WI38 (cell line): ENCODE data around the gene C10orf120.

ENCODE experiments used
- H3K4me3 ChIP-seq: 2 replicates; pipeline ENCODE4 v1.5.1; 2011; ENCODE audit warnings: low read depth, mild to moderate bottlenecking, control low read depth, low read length
- TF ChIP-seq, protein P1 (sequence below): IDR thresholded peaks from 2 replicates; pipeline ENCODE4 v1.5.1; 2012; ENCODE audit warnings: low read depth, mild to moderate bottlenecking, control low read depth, low read length

Gene C10orf120

DNA sequence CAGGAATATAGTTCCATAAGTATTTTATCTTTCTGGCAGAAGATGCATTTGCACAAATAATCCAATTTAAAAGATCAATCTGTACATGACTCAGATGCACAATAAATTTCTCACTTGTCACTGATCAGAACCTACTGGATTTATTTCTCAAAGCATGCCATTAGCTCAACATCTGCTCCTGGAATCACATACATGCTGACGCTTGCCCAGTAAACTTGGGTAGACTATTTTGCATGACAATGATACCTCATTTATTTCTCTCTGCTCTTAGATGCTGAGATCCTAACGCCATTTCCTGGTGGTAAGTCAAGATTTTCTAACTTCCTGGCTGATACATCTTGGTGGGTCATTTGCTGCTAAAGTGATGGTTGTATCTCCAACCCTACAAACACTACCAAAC lies 33.8 kb upstream of the C10orf120 start:
- TF ChIP-seq, protein P1, sequence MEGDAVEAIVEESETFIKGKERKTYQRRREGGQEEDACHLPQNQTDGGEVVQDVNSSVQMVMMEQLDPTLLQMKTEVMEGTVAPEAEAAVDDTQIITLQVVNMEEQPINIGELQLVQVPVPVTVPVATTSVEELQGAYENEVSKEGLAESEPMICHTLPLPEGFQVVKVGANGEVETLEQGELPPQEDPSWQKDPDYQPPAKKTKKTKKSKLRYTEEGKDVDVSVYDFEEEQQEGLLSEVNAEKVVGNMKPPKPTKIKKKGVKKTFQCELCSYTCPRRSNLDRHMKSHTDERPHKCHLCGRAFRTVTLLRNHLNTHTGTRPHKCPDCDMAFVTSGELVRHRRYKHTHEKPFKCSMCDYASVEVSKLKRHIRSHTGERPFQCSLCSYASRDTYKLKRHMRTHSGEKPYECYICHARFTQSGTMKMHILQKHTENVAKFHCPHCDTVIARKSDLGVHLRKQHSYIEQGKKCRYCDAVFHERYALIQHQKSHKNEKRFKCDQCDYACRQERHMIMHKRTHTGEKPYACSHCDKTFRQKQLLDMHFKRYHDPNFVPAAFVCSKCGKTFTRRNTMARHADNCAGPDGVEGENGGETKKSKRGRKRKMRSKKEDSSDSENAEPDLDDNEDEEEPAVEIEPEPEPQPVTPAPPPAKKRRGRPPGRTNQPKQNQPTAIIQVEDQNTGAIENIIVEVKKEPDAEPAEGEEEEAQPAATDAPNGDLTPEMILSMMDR, result no peak
- no peak overlapping the region for H3K4me3 ChIP-seq

DNA sequence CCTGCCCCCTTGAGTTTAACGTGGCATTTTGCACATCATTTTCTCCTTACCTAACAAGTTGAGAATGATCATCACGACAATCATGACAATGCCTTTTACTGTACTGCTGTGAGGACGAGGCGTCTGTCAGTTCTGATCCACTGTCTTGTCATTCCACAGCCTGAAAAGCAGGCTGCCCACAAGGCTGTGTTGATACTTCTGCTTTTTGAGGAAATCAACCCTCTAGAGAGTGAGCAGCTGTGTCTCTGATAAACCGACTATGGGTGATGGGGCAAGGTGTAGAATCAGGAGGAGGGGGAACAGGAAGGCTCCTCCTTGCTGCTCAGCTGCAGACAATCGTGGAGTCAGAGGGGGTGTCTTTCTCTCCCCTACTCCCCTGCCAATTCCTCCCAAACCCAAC lies 30.6 kb upstream of the C10orf120 start:
- no peak overlapping the region for H3K4me3 ChIP-seq
- TF ChIP-seq, protein P1, result no peak

GRCh38 chr10:122729126-122729525 lies 29.5 kb upstream of the C10orf120 start:
- TF ChIP-seq, protein P1, result no peak
- no peak overlapping the region for H3K4me3 ChIP-seq

DNA sequence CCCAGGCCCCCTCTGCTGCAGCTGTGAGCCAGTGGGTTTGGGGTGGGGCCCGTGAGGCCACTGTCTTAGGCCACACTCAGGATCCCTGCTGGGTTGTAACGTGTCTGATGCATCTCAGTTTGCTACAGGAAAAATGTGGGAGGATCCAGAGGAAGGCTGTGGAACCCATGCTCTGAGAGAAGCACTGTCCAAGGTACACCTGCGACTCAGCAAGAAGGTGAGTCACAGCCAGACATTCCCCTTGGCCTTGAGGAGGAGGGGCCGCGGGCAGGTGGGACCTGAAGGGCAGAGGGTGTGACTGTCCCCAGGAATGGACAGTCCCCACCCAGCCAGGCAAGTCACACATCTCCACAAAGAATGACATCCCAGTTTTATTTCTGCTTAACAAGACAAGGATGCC lies 27.8 kb upstream of the C10orf120 start:
- H3K4me3 ChIP-seq, result no peak overlapping the region
- TF ChIP-seq, protein P1, result no peak

DNA sequence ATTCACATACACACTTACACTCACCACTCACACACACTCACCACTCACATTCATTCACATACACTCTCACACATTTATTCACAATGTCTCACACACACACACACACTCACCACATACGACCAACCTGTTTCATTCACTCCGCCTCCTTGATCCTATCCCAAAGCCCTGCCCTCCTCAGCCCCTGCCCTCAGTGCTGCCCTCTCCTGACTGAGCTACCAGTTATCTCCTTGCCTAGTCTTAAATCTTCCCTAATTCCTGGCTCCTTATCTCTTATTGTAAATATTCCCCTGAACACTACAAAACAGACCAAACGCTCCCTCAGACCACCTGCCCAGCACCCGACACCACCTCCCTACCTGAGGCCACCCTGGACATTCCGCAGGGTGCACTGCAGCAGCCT lies 26.1 kb upstream of the C10orf120 start:
- TF ChIP-seq, protein P1, result no peak
- H3K4me3 ChIP-seq, result no peak overlapping the region

DNA sequence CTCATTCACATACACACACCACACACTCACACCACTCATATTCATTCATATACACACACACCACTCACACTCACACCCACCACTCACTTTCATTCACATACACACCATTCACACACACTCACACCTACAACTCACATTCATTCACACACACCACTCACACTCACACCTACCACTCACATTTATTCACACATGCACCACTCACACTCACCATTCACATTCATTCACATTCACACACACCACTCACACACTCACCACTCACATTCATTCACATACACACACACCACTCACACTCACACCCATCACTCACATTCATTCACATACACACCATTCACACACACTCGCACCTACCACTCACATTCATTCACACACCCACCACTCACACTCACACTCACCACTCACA lies 25.4 kb upstream of the C10orf120 start:
- H3K4me3 ChIP-seq, result no peak overlapping the region
- TF ChIP-seq, protein P1, result no peak

DNA sequence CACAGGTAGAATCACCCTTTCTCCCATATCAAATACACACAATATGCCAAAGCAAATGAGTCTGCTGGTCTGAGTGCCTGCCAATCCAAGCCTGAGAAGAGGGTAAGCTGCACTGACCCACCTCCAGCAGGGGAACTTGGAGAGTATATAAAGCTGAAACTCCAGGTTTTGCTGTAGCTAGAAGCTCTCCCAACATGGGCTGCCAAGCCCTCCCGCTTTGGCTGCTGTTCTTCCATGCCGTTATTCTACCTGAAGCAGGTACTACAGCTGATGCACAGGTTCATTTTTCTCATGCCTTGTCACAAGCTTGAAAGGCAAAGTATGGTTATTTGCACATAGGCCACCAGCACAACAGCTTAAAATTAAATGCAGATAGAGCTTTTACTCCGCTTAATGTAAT lies 21.5 kb upstream of the C10orf120 start:
- H3K4me3 ChIP-seq, result no peak overlapping the region
- TF ChIP-seq, protein P1, result no peak
